ENCODE data around the gene STARD10. TPM values are rescaled to one million over a fixed set of nuclear protein-coding genes. Genes with fewer than 3 reads are reported as not detected.
"Not testable (repeated sequence)": the region's sequence is repeated elsewhere in the genome, so short reads cannot be mapped to it uniquely, and the experiment has no call there.

The STARD10 gene
- total RNA-seq, 2 donors from 2014 or later, result 32.2 to 33.3 TPM

DNA sequence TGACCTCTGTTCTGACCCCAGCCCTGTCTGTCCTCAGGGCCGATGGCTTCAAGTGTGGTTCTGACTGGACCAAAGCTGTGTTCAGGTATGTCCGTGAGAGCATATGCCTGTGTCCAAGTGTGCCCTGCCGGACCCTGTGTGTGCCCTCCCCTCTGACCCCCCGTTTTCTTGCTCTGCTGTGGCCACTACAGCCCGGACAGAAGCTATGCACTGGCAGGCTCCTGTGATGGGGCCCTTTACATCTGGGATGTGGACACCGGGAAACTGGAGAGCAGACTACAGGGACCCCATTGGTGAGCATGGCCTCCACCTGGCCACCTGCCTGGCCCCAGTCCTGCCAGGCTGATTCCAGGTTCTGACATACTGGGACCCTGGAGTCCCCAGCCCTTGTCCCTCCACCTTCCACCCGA lies 34.9 kb upstream of the STARD10 start:
- Mint-ChIP-seq H3K4me1 (peaks cover 4% of the 10 kb centered on the region), H3K27ac (no peak overlapping the region), H3K27me3 (ENCODE audit: insufficient read depth) (peaks cover 5% of the 10 kb centered on the region), H3K4me3 (no peak overlapping the region), H3K9me3 (no peaks in the 10 kb centered on the region), H3K36me3 (ENCODE audit: low read depth) (no peaks in the 10 kb centered on the region)
- no peaks in the 10 kb centered on the region for H3K36me3 ChIP-seq (ENCODE audit: control insufficient read depth, insufficient read depth, low read length)
- H3K27ac ChIP-seq (ENCODE audit: low read depth, low read length), result no peak overlapping the region
- no peak overlapping the region for H3K9ac ChIP-seq (ENCODE audit: extremely low read depth, low read length, poor library complexity, severe bottlenecking)
- H3K4me1 ChIP-seq (ENCODE audit: control insufficient read depth, insufficient read depth, low read length), result no peaks in the 10 kb centered on the region
- no peaks in the 10 kb centered on the region for H3K27me3 ChIP-seq (ENCODE audit: control insufficient read depth, insufficient read depth, low read length, poor library complexity, severe bottlenecking)
- no peak for TF ChIP-seq CTCF (conservative IDR thresholded peaks at IDR 0.05)
- no peak for DNase-seq
- 93 to 98% methylated on average over 6 to 7 of the region's 7 CpGs for WGBS, 2 experiments (ENCODE audit: insufficient coverage in 1 of 2, insufficient read length in 1 of 2)
- no peaks in the 10 kb centered on the region for H3K9me3 ChIP-seq (ENCODE audit: control insufficient read depth, low read length)
- H3K4me3 ChIP-seq (ENCODE audit: low read length), result no peak overlapping the region

GRCh38 chr11:72828081-72828567 lies 34.3 kb upstream of the STARD10 start:
- Histone ChIP-seq H3K27me3 (ENCODE audit: control insufficient read depth, insufficient read depth, low read length, poor library complexity, severe bottlenecking) (no peaks in the 10 kb centered on the region), H3K9ac (ENCODE audit: extremely low read depth, low read length, poor library complexity, severe bottlenecking) (no peak overlapping the region), H3K36me3 (ENCODE audit: control insufficient read depth, insufficient read depth, low read length) (no peaks in the 10 kb centered on the region), H3K4me3 (ENCODE audit: low read length) (no peak overlapping the region), H3K27ac (ENCODE audit: low read depth, low read length) (no peak overlapping the region), H3K9me3 (ENCODE audit: control insufficient read depth, low read length) (no peaks in the 10 kb centered on the region), H3K4me1 (ENCODE audit: control insufficient read depth, insufficient read depth, low read length) (no peaks in the 10 kb centered on the region)
- Mint-ChIP-seq H3K4me1 (peaks cover 4% of the 10 kb centered on the region), H3K27ac (no peak overlapping the region), H3K27me3 (ENCODE audit: insufficient read depth) (peaks cover 10% of the 10 kb centered on the region), H3K36me3 (ENCODE audit: low read depth) (no peaks in the 10 kb centered on the region), H3K9me3 (no peaks in the 10 kb centered on the region), H3K4me3 (no peak overlapping the region)
- TF ChIP-seq CTCF (conservative IDR thresholded peaks at IDR 0.05), result no peak
- DNase-seq, result peak; percentile 43
- WGBS, 2 experiments (ENCODE audit: insufficient coverage in 1 of 2, insufficient read length in 1 of 2), result 81 to 91% methylated on average over 7 to 11 of the region's 11 CpGs

DNA sequence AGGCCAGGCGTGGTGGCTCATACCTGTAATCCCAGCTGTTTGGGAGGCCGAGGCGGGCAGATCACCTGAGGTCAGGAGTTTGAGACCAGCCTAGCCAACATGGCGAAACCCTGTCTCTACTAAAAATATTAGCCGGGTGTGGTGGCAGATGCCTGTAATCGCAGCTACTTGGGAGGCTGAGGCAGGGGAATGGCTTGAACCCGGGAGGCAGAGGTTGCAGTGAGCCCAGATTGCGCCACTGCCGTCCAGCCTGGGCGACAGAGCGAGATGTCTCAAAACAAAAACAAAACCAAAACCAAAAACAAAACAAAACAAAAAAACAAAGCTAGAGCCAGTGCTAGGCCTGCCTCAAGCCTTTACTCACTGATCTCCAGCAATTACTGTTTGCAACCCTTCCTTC lies 33.8 kb upstream of the STARD10 start:
- H3K27ac ChIP-seq (ENCODE audit: low read depth, low read length); H3K27ac Mint-ChIP-seq; H3K36me3 ChIP-seq (ENCODE audit: control insufficient read depth, insufficient read depth, low read length); H3K9me3 Mint-ChIP-seq; H3K4me3 ChIP-seq (ENCODE audit: low read length); H3K27me3 ChIP-seq (ENCODE audit: control insufficient read depth, insufficient read depth, low read length, poor library complexity, severe bottlenecking); H3K4me1 Mint-ChIP-seq; H3K9ac ChIP-seq (ENCODE audit: extremely low read depth, low read length, poor library complexity, severe bottlenecking); H3K4me3 Mint-ChIP-seq; H3K36me3 Mint-ChIP-seq (ENCODE audit: low read depth); H3K9me3 ChIP-seq (ENCODE audit: control insufficient read depth, low read length); DNase-seq; H3K4me1 ChIP-seq (ENCODE audit: control insufficient read depth, insufficient read depth, low read length): not testable (repeated sequence)
- H3K27me3 Mint-ChIP-seq (ENCODE audit: insufficient read depth), result peaks cover 13% of the 10 kb centered on the region
- 94 to 98% methylated on average over 7 to 10 of the region's 11 CpGs for WGBS, 2 experiments (ENCODE audit: insufficient coverage in 1 of 2, insufficient read length in 1 of 2)

- DNase-seq, result no peak
- Histone ChIP-seq H3K36me3 (ENCODE audit: control insufficient read depth, insufficient read depth, low read length) (no peaks in the 10 kb centered on the region), H3K27ac (ENCODE audit: low read depth, low read length) (no peak overlapping the region), H3K27me3 (ENCODE audit: control insufficient read depth, insufficient read depth, low read length, poor library complexity, severe bottlenecking) (no peaks in the 10 kb centered on the region), H3K4me3 (ENCODE audit: low read length) (no peak overlapping the region), H3K4me1 (ENCODE audit: control insufficient read depth, insufficient read depth, low read length) (no peaks in the 10 kb centered on the region), H3K9ac (ENCODE audit: extremely low read depth, low read length, poor library complexity, severe bottlenecking) (no peak overlapping the region), H3K9me3 (ENCODE audit: control insufficient read depth, low read length) (no peaks in the 10 kb centered on the region)
- Mint-ChIP-seq H3K9me3 (no peaks in the 10 kb centered on the region), H3K36me3 (ENCODE audit: low read depth) (no peaks in the 10 kb centered on the region), H3K27me3 (ENCODE audit: insufficient read depth) (peaks cover 14% of the 10 kb centered on the region), H3K27ac (no peak overlapping the region), H3K4me3 (no peak overlapping the region), H3K4me1 (peaks cover 5% of the 10 kb centered on the region)
- no peak for TF ChIP-seq CTCF (conservative IDR thresholded peaks at IDR 0.05)
- WGBS, 2 experiments (ENCODE audit: insufficient coverage in 1 of 2, insufficient read length in 1 of 2), result 93 to 97% methylated on average over 7 to 8 of the region's 8 CpGs
Measured at GRCh38 chr11:72826942-72827480, 33.2 kb upstream of the STARD10 start.

Data from endodermal cell (in vitro differentiated cells).